ENCODE measurements around the gene GRM3. TPM values are rescaled to one million over a fixed set of nuclear protein-coding genes. Genes with fewer than 3 reads are reported as not detected.

The GRM3 gene
- total and polyA plus RNA-seq, 2 of the 4 experiments (the other 2 are of a cell fraction) = not detected

DNA sequence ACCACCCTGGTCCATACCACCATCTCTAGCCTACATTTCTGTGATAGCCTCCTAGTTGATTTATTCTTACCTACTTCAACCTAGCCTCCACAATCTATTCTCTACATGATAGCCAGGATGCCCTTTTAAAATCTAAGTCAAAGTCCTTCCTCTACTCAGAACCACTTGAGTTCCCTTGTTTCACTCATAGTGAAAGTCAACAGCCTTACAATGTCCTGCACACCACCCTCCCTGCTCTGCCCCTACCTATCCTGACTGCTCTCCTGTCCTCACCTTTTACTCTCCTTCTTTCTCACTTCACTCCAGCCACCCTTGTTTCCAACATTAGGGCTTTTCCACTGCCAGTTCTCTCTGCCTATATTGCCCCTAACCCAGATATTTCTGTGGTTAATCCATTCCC lies 146.7 kb downstream of the GRM3 start:
- Histone ChIP-seq H3K18ac (ENCODE audit: low read depth, low read length) (no peak overlapping the region), H2AK9ac (replicated peaks; ENCODE audit: low read depth, low read length, poor library complexity) (no peak overlapping the region), H3K4ac (ENCODE audit: low read depth, low read length) (no peak overlapping the region), H3K9ac (ENCODE audit: low read depth, low read length) (no peak overlapping the region), H2BK20ac (ENCODE audit: low read depth, low read length) (no peak overlapping the region), H3K27me3 (ENCODE audit: control insufficient read depth, insufficient read depth, low read length) (no peaks in the 10 kb centered on the region), H3K4me1 (ENCODE audit: control insufficient read depth, insufficient read depth, low read length) (no peaks in the 10 kb centered on the region), H2BK120ac (ENCODE audit: low read depth, low read length) (no peak overlapping the region), H3K4me2 (ENCODE audit: low read depth, low read length) (no peak overlapping the region), H3K79me1 (ENCODE audit: low read depth in 1 of 2, low read length in 2 of 2) (no peaks in the 10 kb centered on the region), H3K9me1 (ENCODE audit: insufficient read depth, low read length) (no peaks in the 10 kb centered on the region), H3K9me3 (ENCODE audit: control insufficient read depth, insufficient read depth, low read length) (peaks cover 10% of the 10 kb centered on the region), H2AK5ac (ENCODE audit: low read depth, low read length) (no peak overlapping the region), H3K27ac (ENCODE audit: insufficient read depth, low read length) (no peak overlapping the region), H4K20me1 (ENCODE audit: insufficient read depth, low read length) (no peaks in the 10 kb centered on the region), H2BK15ac (ENCODE audit: low read depth, low read length) (no peak overlapping the region), H4K91ac (ENCODE audit: insufficient read depth, low read depth, low read length) (no peak overlapping the region), H3K4me3 (ENCODE audit: insufficient read depth, low read depth, low read length) (no peak overlapping the region), H3K14ac (replicated peaks; ENCODE audit: low read depth, low read length) (no peak overlapping the region), H4K8ac (ENCODE audit: low read depth in 2 of 2, low read length in 2 of 2) (no peak overlapping the region), H3K36me3 (ENCODE audit: control insufficient read depth, insufficient read depth, low read length) (no peaks in the 10 kb centered on the region), H3K56ac (ENCODE audit: extremely low read depth, insufficient read depth, low read length) (no peak overlapping the region), H2AFZ (replicated peaks; ENCODE audit: low read length, poor library complexity) (no peak overlapping the region), H3K23ac (ENCODE audit: low read depth, low read length) (no peak overlapping the region), H4K5ac (ENCODE audit: low read depth, low read length) (no peak overlapping the region), H2BK5ac (ENCODE audit: low read depth, low read length, poor library complexity, severe bottlenecking) (no peak overlapping the region)
- in situ Hi-C loops (cut with MboI; ENCODE audit: low sequenced_read_pairs) (no loop called here), dilution Hi-C loops (cut with HindIII; ENCODE audit: low sequenced_read_pairs, unreplicated experiment) (no loop called here), intact Hi-C loops (cut with micrococcal nuclease) (no loop called here)
- ATAC-seq (ENCODE audit: low read depth) = no peak
- DNase-seq = no peak
- CTCF ChIA-PET = no interaction called here
- BruUV-seq (replicated peaks) = no TSS peak
- POLR2A ChIA-PET (ENCODE audit: unreplicated experiment) = no interaction called here
- TF ChIP-seq POLR2A (IDR thresholded peaks at IDR 0.05; ENCODE audit: low read depth, low read length) (no peak), RAD21 (IDR thresholded peaks at IDR 0.05; ENCODE audit: low read length) (no peak), CEBPB (IDR thresholded peaks at IDR 0.05; ENCODE audit: low read depth, low read length) (no peak), NFE2L2 (IDR thresholded peaks at IDR 0.05; ENCODE audit: low read depth, low read length) (no peak), RFX5 (IDR thresholded peaks at IDR 0.05; ENCODE audit: low read depth, low read length) (no peak), MAFK (IDR thresholded peaks at IDR 0.05; ENCODE audit: low read depth, low read length) (no peak)
